Astrocyte (in vitro differentiated cells and primary cell): ENCODE results near the gene ACSM3.
"Not testable (repeated sequence)": the region's sequence is repeated elsewhere in the genome, so short reads cannot be mapped to it uniquely, and the experiment has no call there.

Experiments used
- EZH2 ChIP-seq: IDR thresholded peaks from 2 replicates; pipeline ENCODE4 v1.6.1; 2012; ENCODE audit warnings: mild to moderate bottlenecking, low read length, inconsistent platforms; ENCODE audit not compliant: insufficient read depth
- TF ChIP-seq, protein P1 (sequence below): IDR thresholded peaks from 2 replicates; pipeline ENCODE4 v1.5.1; 2011; ENCODE audit warnings: low read depth, mild to moderate bottlenecking, inconsistent platforms, low read length, moderate library complexity; ENCODE audit not compliant: insufficient read depth

GRCh38 chr16:20717718-20718117 lies 46.1 kb upstream of the ACSM3 start:
- TF ChIP-seq, protein P1, sequence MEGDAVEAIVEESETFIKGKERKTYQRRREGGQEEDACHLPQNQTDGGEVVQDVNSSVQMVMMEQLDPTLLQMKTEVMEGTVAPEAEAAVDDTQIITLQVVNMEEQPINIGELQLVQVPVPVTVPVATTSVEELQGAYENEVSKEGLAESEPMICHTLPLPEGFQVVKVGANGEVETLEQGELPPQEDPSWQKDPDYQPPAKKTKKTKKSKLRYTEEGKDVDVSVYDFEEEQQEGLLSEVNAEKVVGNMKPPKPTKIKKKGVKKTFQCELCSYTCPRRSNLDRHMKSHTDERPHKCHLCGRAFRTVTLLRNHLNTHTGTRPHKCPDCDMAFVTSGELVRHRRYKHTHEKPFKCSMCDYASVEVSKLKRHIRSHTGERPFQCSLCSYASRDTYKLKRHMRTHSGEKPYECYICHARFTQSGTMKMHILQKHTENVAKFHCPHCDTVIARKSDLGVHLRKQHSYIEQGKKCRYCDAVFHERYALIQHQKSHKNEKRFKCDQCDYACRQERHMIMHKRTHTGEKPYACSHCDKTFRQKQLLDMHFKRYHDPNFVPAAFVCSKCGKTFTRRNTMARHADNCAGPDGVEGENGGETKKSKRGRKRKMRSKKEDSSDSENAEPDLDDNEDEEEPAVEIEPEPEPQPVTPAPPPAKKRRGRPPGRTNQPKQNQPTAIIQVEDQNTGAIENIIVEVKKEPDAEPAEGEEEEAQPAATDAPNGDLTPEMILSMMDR, result not testable (repeated sequence)
- TF ChIP-seq EZH2, result not testable (repeated sequence)
